Endothelial cell of umbilical vein (primary cell): ENCODE results near the gene SUGCT. TPM values are rescaled to one million over a fixed set of nuclear protein-coding genes. Genes with fewer than 3 reads are reported as not detected.

Experiments used
- BruUV-seq: library from RNA; stranded (reverse); fragments of 400-500 nt; replicated peaks from 2 replicates; lab custom pipeline; 2021; lab: Mats Ljungman, UMichigan
- CTCF ChIA-PET: fragments of 300-600, 350-600 bp; sonication (Branson Sonifier 250); formaldehyde crosslinking; loops from one replicate; lab custom pipeline; 2021; ENCODE audit warnings: antibody characterized with exemption, inconsistent platforms; lab: Charles Lee
- POLR2A ChIA-PET: fragments of 300-600, 350-600 bp; sonication (Branson Sonifier 250); formaldehyde crosslinking; loops from one replicate; lab custom pipeline; 2021; ENCODE audit warnings: antibody characterized with exemption, inconsistent platforms; lab: Charles Lee
- DNase-seq: peaks from one replicate; pipeline ENCODE4 v3.0.0-alpha.2; 2011; ENCODE audit warnings: low read depth, low spot score
- FAIRE-seq: peaks from 2 replicates; lab custom pipeline; 2011; peaks lifted over from hg19 to GRCh38; lab: Jason Lieb, UNC
- H2AFZ ChIP-seq: 2 replicates; pipeline ENCODE4 v1.6.0; 2012; ENCODE audit warnings: low read depth, low read length, control low read depth, inconsistent platforms
- H3K27ac ChIP-seq: 2 replicates; pipeline ENCODE4 v1.5.1; 2011; ENCODE audit warnings: low read depth, mild to moderate bottlenecking, control low read depth, low read length, moderate library complexity; ENCODE audit not compliant: insufficient read depth
- H3K27me3 ChIP-seq, 2 experiments: 2 replicates each; pipeline versions ENCODE4 v1.6.0 to v1.6.1; 2011; ENCODE audit warnings: low read length in 2 of 2, mixed read lengths in 1 of 2; ENCODE audit not compliant: control insufficient read depth in 2 of 2, insufficient read depth in 2 of 2
- H3K36me3 ChIP-seq, 2 experiments: 2 replicates in 1 of 2; 3 replicates in 1 of 2; pipeline ENCODE4 v1.5.1; 2011; ENCODE audit warnings: low read length in 2 of 2, mild to moderate bottlenecking in 1 of 2, moderate library complexity in 1 of 2; ENCODE audit not compliant: control insufficient read depth in 2 of 2, insufficient read depth in 2 of 2; ENCODE audit errors: extremely low read depth in 1 of 2
- H3K4me1 ChIP-seq: 3 replicates; pipeline ENCODE4 v1.5.1; 2011; ENCODE audit warnings: mild to moderate bottlenecking, low read length; ENCODE audit not compliant: control insufficient read depth, insufficient read depth; ENCODE audit errors: extremely low read depth
- H3K4me2 ChIP-seq: 2 replicates; pipeline ENCODE4 v1.6.1; 2011; ENCODE audit warnings: low read length, control low read depth, mixed read lengths; ENCODE audit not compliant: insufficient read depth
- H3K4me3 ChIP-seq, 3 experiments: fragments of 200-600 bp in 1 of 3; sonication (generic), shearing (Covaris generic) in 1 of 3; replicated peaks in 1 of 3; 2 replicates each; pipeline ENCODE4 v1.5.1; 2011 to 2016; ENCODE audit warnings: control low read depth in 3 of 3, low read length in 3 of 3, mild to moderate bottlenecking in 2 of 3, inconsistent platforms in 1 of 3, low read depth in 1 of 3, moderate library complexity in 1 of 3; ENCODE audit not compliant: insufficient read depth in 1 of 3
- H3K79me2 ChIP-seq: 2 replicates; pipeline ENCODE4 v1.6.0; 2012; ENCODE audit warnings: low read length, inconsistent platforms; ENCODE audit not compliant: control insufficient read depth, insufficient read depth
- H3K9ac ChIP-seq: replicated peaks from 2 replicates; pipeline ENCODE3; 2011; ENCODE audit warnings: low read length, control low read depth; ENCODE audit not compliant: insufficient read depth; ENCODE audit errors: extremely low read depth
- H3K9me1 ChIP-seq: replicated peaks from 3 replicates; pipeline ENCODE4 v1.6.0; 2011; ENCODE audit warnings: mild to moderate bottlenecking, low read length; ENCODE audit not compliant: control insufficient read depth, insufficient read depth; ENCODE audit errors: extremely low read depth
- H3K9me3 ChIP-seq: replicated peaks from 2 replicates; pipeline ENCODE4 v1.5.1; 2012; ENCODE audit warnings: low read length, inconsistent platforms; ENCODE audit not compliant: control insufficient read depth, insufficient read depth
- H4K20me1 ChIP-seq: replicated peaks from 2 replicates; pipeline ENCODE3; 2011; ENCODE audit warnings: mild to moderate bottlenecking, low read length; ENCODE audit not compliant: control insufficient read depth, insufficient read depth; ENCODE audit errors: extremely low read depth
- EZH2 ChIP-seq: IDR thresholded peaks from 2 replicates; pipeline ENCODE4 v1.6.1; 2012; ENCODE audit warnings: borderline replicate concordance, low read depth, mild to moderate bottlenecking, moderate library complexity, low read length, inconsistent platforms; ENCODE audit not compliant: severe bottlenecking
- FOS ChIP-seq: IDR thresholded peaks from 2 replicates; pipeline ENCODE4 v1.6.1; 2011; ENCODE audit warnings: mild to moderate bottlenecking, low read length, moderate library complexity, borderline replicate concordance; ENCODE audit not compliant: insufficient read depth
- JUN ChIP-seq: IDR thresholded peaks from 2 replicates; pipeline ENCODE4 v1.6.1; 2011; ENCODE audit warnings: borderline replicate concordance, low read depth; ENCODE audit not compliant: insufficient read length, insufficient read depth
- MAX ChIP-seq: IDR thresholded peaks from 2 replicates; pipeline ENCODE4 v1.6.1; 2011; ENCODE audit not compliant: insufficient read depth, insufficient read length
- MYC ChIP-seq: IDR thresholded peaks from one replicate; pipeline ENCODE4 v1.6.1; 2011; ENCODE audit warnings: mild to moderate bottlenecking, low read depth, low read length
- POLR2A ChIP-seq: IDR thresholded peaks from 2 replicates; pipeline ENCODE4 v1.6.1; 2012; ENCODE audit warnings: low read depth, mild to moderate bottlenecking, control low read depth, low read length
- POLR2AphosphoS5 ChIP-seq: IDR thresholded peaks from 2 replicates; pipeline ENCODE4 v1.6.1; 2012; ENCODE audit warnings: low read depth, mild to moderate bottlenecking, control low read depth, low read length, moderate library complexity; ENCODE audit not compliant: insufficient read depth
- dilution Hi-C: fragments of 300-500 bp; cut with MboI; formaldehyde crosslinking; loops from one replicate; pipeline ENCODE4 v1.15.0; 2019; ENCODE audit warnings: low sequenced_read_pairs; ENCODE audit not compliant: extremely low pct_ligation_motif_present
- intact Hi-C: fragments of 100-400 bp; cut with micrococcal nuclease; formaldehyde crosslinking; loops from one replicate; pipeline ENCODE4 v1.10.0; 2022
- polyA plus RNA-seq, 4 experiments: library from polyadenylated mRNA; depleted of rRNA in 3 of 4; stranded (reverse) in 3 of 4; unstranded in 1 of 4; fragments of >200 nt; gene quantifications; 2 replicates each; pipeline versions ENCODE4 v1.2.1 to v1.2.3, GENCODE V29; 2011 to 2012; ENCODE audit warnings: missing spikeins in 1 of 4
- total RNA-seq: library from RNA; stranded (reverse); gene quantifications from 2 replicates; pipeline ENCODE4 v1.2.3, GENCODE V29; 2021
- TF ChIP-seq, protein P1 (sequence below), 2 donors: IDR thresholded peaks; 1 replicate in 1 of 2; 2 replicates in 1 of 2; pipeline ENCODE4 v1.5.1; 2011; ENCODE audit warnings: low read length in 2 of 2, mild to moderate bottlenecking in 2 of 2, moderate library complexity in 2 of 2, control low read depth in 1 of 2, inconsistent platforms in 1 of 2, low read depth in 1 of 2; ENCODE audit not compliant: insufficient read depth in 1 of 2; ENCODE audit errors: extremely low read depth in 1 of 2

SUGCT gene
- total and polyA plus RNA-seq, 2 donors (not counting 3 experiments of a cell fraction or from before 2014, with no cell fraction given), result 1.2 to 1.4 TPM

DNA sequence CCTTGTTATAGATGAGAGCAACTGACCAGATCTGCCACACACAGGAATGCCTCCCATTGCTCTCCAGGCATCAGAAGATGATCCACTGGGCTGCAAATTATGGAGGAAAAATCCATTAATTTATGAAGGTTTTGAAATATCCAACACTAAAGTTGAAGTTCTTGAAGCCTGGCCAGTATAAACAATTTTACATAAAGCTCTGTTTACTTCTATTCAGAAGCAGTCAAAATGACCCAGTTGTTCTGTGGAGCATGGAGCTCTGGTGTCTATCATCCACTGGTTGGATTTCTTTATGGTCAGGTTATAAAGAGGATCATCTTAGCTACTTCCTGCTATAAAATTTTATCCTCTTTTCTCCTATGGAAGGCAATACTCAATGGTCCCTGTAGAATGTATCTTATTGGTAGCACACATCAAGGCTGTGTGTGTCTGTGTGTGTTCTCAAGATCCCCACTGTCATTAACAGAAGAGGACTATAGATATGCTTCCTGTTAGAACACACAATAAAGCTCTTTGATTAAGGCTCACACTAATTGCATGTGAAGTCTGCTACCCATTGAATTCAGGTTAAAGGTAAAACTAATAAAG lies 747.4 kb downstream of the SUGCT start:
- intact Hi-C loops (no loop called here), dilution Hi-C loops (no loop called here)
- peaks cover 9% of the 10 kb centered on the region for H3K4me1 ChIP-seq
- no peaks in the 10 kb centered on the region for H4K20me1 ChIP-seq
- ChIA-PET CTCF (interaction anchor here (1.4 kb wide), 1 partner anchor 650 kb away, joined by 3 read pairs; no protein-coding TSS in a partner anchor), POLR2A (no interaction called here)
- H3K9me1 ChIP-seq, result no peaks in the 10 kb centered on the region
- no TSS peak for BruUV-seq
- H3K4me3 ChIP-seq, result no peak overlapping the region
- no peaks in the 10 kb centered on the region for H3K36me3 ChIP-seq
- DNase-seq, result no peak
- no peaks in the 10 kb centered on the region for H3K79me2 ChIP-seq
- TF ChIP-seq POLR2A, result no peak
- no peak for TF ChIP-seq MYC
- no peak for TF ChIP-seq POLR2AphosphoS5
- no peak for TF ChIP-seq JUN
- TF ChIP-seq EZH2, result no peak
- TF ChIP-seq FOS, result no peak
- TF ChIP-seq, protein P1, sequence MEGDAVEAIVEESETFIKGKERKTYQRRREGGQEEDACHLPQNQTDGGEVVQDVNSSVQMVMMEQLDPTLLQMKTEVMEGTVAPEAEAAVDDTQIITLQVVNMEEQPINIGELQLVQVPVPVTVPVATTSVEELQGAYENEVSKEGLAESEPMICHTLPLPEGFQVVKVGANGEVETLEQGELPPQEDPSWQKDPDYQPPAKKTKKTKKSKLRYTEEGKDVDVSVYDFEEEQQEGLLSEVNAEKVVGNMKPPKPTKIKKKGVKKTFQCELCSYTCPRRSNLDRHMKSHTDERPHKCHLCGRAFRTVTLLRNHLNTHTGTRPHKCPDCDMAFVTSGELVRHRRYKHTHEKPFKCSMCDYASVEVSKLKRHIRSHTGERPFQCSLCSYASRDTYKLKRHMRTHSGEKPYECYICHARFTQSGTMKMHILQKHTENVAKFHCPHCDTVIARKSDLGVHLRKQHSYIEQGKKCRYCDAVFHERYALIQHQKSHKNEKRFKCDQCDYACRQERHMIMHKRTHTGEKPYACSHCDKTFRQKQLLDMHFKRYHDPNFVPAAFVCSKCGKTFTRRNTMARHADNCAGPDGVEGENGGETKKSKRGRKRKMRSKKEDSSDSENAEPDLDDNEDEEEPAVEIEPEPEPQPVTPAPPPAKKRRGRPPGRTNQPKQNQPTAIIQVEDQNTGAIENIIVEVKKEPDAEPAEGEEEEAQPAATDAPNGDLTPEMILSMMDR (IDR thresholded peaks at IDR 0.05; ENCODE audit: extremely low read depth in 1 of 2, insufficient read depth in 1 of 2, low read depth in 1 of 2, low read length in 2 of 2), result no peak
- no peak for TF ChIP-seq MAX
- no peaks in the 10 kb centered on the region for H3K27me3 ChIP-seq
- no peak overlapping the region for H3K9ac ChIP-seq
- no peak for FAIRE-seq
- no peaks in the 10 kb centered on the region for H3K9me3 ChIP-seq
- H3K27ac ChIP-seq, result no peak overlapping the region
- no peak overlapping the region for H2AFZ ChIP-seq
- H3K4me2 ChIP-seq, result no peak overlapping the region
